Muscle of back (tissue), 11 donors: ENCODE measurements around the gene SPTY2D1. TPM values are rescaled to one million over a fixed set of nuclear protein-coding genes. Genes with fewer than 3 reads are reported as not detected.
"Not testable (repeated sequence)": the region's sequence is repeated elsewhere in the genome, so short reads cannot be mapped to it uniquely, and the experiment has no call there.

Source experiments
- DNase-seq, 3 donors: peaks; one replicate each; pipeline versions ENCODE4 v3.0.0 to v3.0.0-alpha.2; 2013
- polyA plus RNA-seq, 10 donors: library from polyadenylated mRNA; unstranded; fragments of 120-200 nt; gene quantifications; one replicate each; pipeline ENCODE4 v1.2.1, GENCODE V29; 2013; ENCODE audit not compliant: insufficient read length in 10 of 10

SPTY2D1 gene
- polyA plus RNA-seq, 10 donors, result 12.6 to 18.7 (median 16.7) TPM

- DNase-seq, result no peak
Measured at GRCh38 chr11:18623707-18624106, 10.4 kb downstream of the SPTY2D1 start.

DNA sequence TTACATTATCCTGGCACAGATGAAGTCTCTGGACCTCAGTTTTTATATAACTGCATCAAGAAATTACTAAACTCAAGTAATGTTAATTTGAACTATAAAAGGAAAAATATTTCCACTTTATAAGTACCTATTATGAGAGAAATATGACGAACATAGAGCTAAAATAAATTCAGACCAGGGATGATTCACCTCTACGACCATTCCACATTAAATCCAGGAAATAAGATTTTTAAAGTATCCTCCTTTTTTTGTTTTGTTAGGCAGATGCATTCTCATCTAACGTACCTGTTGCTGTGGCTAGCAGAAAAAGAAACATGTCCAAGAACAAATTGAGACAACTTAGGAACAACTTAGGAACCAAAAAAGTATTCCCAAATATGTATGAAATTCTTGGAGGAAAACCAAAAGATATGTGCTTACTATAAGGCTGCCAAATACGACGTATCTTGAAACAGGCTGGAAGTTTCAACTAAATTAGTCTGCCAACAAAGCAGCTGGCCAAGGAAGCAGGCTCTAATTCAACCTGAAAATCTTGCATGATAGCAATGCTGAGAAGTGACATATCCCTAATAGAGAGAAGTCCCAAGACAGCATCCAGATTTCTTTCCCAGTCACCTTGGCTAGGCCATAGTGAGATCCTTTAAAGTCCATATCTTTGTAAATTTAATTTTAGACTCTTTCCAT, 15.7 kb downstream of the SPTY2D1 start:
- DNase-seq, result peak in 2 of 3 donors; percentile 33 to 45

DNA sequence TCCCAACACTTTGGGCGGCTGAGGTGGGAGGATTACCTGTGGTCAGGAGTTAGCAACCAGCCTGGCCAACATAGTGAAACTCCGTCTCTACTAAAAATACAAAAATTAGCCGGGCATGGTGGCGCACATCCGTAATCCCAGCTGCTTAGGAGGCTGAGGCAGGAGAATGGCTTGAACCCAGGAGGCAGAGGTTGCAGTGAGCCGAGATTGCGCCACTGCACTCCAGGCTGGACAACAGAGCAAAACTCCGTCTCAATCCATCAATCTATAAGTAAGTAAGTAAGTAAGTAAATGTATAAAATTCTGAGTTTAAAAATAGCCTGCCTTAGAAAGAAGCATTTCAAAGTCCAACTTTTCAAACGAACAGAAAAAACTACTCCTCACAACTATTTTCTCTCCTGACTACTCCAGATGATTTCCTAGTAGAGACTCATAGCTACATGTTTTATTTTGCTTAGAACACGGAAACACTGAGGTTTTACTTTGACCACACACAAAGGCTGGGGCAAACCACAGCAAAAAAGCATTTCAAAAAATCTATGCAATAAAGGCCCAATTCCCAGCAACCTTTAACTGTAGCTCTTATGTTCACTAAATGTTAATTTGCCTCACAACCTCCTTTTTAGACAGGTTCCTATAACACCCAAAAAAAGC, 16.3 kb downstream of the SPTY2D1 start:
- DNase-seq, result peak in 2 of 3 donors; percentile 10 to 18

DNA sequence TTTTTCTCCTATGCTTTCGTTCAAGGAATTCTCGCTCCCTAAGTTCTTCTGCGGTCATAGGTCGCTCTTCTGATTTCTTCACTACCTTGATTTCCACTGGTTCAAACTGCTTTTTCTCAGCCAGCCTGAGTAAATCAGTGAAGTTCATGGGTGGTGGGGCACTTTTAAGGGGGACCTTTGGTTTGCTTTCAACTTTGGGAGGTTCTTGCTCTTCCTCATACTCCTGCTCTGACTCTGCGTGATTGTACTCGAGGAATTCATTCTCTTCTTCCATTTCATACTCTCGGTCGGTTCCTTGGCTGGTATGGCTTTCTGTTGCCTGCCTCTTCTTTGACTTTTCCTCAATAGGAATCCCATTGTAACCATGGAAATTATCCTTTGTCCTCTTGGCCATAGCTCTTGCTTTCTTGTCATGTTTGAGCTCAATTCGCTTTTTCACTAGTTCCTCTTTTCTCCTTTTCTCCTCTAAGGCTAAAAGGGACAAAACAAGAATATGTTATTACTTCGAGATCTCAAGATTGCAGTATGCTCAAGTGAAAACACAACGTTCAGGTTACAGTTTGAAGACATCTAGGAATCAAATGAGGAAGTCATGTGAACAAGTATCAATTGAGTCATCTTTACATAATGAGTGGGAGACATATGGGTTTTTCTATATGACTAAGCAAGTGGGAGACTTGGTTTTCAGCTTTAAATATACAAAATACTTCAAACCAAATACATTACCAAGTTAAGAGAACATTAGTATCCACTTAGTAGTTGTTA, 18.3 kb downstream of the SPTY2D1 start:
- DNase-seq, result no peak

- no peak for DNase-seq
Measured at GRCh38 chr11:18614667-18615066, 19.5 kb downstream of the SPTY2D1 start.

DNA sequence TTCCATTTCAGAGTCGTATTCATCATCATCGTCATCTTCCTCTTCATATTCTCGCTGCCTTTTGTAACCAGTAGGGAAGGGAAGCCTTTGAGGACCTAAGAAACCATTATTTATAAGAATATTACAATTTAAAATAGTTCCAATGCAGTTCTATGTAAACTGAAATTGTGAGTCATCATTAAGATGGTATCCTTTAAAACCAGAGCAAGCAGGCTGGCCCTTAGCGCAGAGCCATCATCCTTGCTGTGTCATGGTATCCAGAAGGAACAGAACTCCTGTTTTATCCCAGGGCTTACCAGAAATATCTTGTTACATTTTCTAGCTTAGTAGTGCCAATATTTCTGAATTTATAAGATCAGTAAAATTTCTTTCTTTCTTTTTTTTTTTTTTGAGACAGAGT, 21.7 kb downstream of the SPTY2D1 start:
- no peak for DNase-seq

GRCh38 chr11:18611196-18611595, 22.9 kb downstream of the SPTY2D1 start:
- no peak for DNase-seq

GRCh38 chr11:18608376-18608775, 25.8 kb downstream of the SPTY2D1 start:
- DNase-seq, result no peak

DNA sequence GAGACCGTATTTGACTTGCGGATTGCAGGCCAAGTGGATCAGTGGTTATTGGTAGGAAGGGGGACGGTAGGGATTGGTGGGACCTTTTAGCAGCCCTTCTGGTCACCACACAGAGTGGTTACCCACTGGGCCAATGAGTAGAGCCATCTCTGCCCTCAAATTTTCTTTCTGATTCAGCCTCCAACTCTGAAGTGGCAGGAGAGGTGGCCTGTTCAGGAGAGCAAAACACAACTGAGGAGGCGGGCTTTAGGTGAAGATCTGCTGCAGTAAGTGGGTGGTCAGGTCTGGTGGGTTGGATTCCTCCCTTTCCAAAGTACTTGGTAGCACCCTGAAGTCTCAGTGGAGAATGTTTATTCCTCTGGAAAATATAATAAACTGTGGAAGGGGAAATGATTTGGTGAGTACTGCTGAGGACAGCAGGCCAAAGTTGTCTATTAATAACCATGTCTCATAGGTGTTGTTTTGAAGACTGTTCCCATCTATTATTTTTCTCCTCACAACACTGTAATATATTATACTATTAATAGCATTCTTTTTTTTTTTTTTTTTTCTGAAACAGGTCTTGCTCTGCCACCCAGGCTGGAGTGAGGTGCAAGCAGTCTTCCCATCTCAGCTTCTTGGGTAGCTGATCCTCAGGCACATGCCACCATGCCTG, 33.1 kb downstream of the SPTY2D1 start:
- DNase-seq, result no peak

DNA sequence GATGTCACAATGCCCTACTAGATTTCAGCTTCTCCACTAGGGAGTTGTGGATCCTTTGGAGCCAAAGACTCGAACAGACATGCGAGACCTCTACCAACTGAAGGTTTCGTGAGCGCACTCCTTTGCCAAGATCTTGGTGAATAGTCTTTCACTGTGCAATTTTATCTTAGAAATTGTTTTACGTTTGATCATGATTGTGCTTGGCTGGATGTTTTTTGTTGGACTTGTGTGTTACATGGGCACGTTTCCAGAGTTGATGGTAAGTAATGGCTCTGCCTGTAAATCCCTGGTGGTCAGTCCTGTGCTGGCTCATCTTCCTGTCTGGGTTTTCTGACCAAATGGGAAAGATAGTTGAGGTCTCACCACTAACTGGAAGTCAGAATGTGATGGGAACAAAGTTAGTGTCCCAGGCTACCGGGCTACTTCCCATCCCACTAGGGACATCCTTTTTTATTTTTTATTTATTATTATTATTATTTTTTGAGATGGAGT, 34.4 kb downstream of the SPTY2D1 start, which contains the start of gene MISFA:
Gene MISFA, plus strand, starts transcription at position 51 of the 492 bp plus-strand sequence. Its CDS starts 140 bp downstream, at position 191.
- DNase-seq, result no peak

- no peak for DNase-seq
Measured at GRCh38 chr11:18594999-18595749, 39.0 kb downstream of the SPTY2D1 start.

- DNase-seq, result not testable (repeated sequence)
Measured at GRCh38 chr11:18594088-18594487, 40.1 kb downstream of the SPTY2D1 start.

DNA sequence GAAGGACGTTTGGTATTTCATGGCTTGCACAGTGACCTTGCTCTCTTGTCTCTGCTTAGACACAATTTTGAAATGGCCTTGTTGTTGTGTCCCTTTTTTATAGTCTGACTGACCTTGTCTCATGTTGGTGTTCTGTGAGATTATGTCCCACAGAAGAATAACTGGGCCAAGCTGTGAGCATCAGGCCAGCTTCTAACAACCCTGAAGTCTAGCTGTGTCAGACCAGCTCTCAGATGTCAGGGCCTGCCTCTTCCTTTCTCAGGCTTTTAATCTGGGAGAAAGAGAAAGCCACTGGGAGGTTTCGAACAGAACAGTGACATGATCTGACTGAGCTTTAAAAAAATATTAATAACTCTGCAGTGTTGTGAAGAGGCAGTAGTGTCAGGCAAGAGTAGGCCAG, 43.6 kb downstream of the SPTY2D1 start:
- no peak for DNase-seq

DNA sequence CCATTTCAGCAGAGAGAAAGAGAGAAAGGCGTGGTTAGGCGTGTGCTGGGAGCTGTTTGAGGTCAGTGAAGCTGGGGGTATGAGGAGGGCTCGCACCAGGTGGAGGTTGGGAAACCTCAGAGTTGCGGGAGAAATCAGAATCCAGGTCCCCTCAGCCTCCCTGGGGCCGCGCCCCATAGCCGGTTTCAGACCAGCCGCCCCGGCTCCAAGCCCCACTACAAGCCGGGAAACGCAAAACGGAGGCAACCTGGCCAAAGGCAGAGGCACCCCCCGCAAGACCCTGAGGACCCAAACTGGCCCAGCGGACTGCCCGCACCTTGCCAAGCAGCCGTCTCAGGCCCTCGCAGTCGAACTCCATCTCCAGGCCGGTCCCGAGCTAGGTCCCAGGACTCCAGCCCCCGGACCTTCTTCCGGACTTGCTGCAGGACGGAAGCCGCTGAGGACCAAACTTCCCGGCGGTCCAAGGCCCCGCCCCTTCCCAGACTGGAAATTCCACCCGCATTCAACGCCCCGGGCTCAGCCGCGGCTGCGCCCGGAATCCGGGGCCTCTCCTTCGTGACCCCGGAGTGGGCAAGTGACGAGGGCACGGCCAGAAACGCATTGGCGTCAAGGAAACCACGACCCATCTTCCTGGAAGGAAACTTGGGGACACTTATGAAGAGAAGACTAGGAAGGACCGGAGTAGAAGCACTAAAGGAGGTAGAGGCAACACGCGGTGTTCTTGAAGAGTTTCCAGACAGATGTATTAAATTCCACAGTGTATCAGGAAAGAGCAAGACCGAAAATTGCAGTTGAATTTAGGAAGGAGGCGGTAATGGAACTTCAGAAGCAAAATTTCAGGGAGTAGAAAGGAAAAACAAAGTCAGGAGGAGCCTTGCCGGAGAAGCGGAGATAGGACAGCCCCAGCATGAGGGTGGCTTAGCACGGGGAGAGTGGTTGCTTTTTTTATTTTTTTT, 45.6 kb downstream of the SPTY2D1 start, which contains the start of gene UEVLD:
Gene UEVLD, minus strand, starts transcription at position 438 of the 956 bp plus-strand sequence. Its CDS starts 80 bp downstream, at position 358.
- DNase-seq, result peak; percentile 89 to 97 (median 94)

DNA sequence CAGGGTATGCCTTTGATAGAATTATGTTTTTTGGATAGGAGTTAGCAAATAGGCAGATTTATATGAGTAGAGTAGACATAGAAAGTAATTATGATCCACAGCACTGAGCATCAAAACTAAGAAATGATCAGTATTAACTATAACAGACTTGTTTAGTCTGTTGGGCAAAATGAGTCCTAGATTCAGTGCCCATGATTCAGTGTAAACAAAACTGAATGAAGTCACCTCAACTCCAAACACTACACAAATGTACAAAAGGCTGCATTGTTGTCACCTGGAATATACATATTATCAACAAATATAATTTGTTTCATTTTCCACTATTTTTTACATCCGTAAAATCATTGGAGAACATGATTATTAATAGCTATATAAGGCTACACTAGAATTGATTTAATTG, 52.3 kb downstream of the SPTY2D1 start:
- DNase-seq, result no peak

- DNase-seq, result no peak
Measured at GRCh38 chr11:18580113-18580766, 53.9 kb downstream of the SPTY2D1 start.

- DNase-seq, result no peak
Measured at GRCh38 chr11:18578975-18579598, 55.1 kb downstream of the SPTY2D1 start.

DNA sequence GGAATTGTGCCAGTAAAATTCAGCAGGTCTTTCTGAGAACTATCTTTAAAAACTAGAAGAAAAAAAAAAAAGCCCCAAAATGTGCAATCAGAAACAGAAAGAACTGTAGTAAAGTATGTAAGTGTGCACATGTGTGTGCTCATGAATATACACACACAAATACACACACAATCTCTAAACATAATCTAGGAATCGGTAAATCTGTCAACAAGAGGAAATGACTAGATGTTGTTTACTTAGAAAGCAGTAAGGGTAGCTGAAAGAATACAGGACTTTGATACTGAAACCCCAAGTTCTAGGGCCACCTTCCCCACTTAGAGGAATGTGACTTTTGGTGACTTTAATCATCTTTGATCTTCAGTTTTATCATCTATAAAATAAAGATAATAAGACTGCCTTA, 58.8 kb downstream of the SPTY2D1 start:
- no peak for DNase-seq

DNA sequence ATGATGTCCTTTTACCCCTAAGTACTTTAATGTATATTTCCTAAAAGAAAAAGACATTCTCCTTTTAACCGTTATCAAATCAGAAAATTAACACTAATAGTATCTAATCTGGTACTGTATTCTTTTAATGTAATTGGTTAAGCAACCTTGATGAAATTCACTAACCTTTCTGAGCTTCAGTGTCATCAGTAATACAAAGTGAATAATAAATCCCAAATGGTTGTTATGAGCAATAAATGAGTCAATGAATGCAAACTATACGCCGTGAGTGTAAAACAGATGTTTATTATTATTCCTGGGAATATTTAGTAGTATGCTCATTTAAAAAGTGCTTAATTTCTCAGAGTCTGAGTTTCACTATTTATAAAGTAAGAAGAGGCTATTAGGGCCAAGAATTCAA, 67.1 kb downstream of the SPTY2D1 start:
- no peak for DNase-seq
